Measurements from ENCODE around the gene WBP1.
A peak's percentile ranks its signal among the peaks of the same experiment; 100 is the strongest.

WBP1 gene

DNA sequence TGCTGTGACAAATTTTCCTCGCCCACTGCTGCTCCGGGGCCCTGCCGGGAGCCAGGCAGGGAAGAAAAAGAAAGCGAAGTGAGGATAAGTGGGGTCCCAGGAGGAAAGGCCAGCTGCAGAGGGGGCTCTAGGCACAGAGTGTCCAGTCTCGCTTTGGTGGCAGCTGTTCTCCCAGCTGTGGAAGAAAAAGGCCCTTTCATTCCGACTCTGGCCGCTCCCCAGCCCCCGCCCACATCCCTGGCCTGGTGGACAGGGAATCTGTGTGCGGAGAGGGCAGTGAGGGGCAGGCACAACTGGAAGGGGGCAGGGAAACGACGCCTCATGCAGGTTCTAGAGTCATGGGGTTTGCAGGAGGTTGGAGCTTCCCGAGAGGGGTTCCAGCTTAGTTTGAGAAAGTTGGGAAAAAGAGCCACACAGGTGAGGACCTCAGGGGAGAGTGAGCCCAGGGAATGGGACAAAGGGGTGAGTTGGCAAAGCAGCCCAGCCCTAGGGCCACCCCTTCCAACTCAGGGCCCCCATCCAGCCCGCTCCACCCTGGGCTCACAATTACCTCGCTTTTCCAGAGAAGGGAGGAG lies 18.3 kb upstream of the WBP1 start:
- peak overlapping the region; percentile 85 for H3K4me2 ChIP-seq (ENCODE audit: insufficient read depth, low read length)
- H3K9ac ChIP-seq (ENCODE audit: low read depth, low read length), result peak overlapping the region; percentile 77
- TF ChIP-seq, protein P1, sequence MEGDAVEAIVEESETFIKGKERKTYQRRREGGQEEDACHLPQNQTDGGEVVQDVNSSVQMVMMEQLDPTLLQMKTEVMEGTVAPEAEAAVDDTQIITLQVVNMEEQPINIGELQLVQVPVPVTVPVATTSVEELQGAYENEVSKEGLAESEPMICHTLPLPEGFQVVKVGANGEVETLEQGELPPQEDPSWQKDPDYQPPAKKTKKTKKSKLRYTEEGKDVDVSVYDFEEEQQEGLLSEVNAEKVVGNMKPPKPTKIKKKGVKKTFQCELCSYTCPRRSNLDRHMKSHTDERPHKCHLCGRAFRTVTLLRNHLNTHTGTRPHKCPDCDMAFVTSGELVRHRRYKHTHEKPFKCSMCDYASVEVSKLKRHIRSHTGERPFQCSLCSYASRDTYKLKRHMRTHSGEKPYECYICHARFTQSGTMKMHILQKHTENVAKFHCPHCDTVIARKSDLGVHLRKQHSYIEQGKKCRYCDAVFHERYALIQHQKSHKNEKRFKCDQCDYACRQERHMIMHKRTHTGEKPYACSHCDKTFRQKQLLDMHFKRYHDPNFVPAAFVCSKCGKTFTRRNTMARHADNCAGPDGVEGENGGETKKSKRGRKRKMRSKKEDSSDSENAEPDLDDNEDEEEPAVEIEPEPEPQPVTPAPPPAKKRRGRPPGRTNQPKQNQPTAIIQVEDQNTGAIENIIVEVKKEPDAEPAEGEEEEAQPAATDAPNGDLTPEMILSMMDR (IDR thresholded peaks at IDR 0.05; ENCODE audit: borderline replicate concordance, extremely low read depth, low read length, poor library complexity, severe bottlenecking), result no peak
- TF ChIP-seq EZH2 (IDR thresholded peaks at IDR 0.05; ENCODE audit: borderline replicate concordance, low read depth, low read length, severe bottlenecking), result no peak
- H4K20me1 ChIP-seq (ENCODE audit: insufficient read depth, low read length), result no peaks in the 10 kb centered on the region
- peak overlapping the region; percentile 86 for H2AFZ ChIP-seq (ENCODE audit: low read depth, low read length)
- no peak for DNase-seq
- H3K27ac ChIP-seq (ENCODE audit: low read length), result peak overlapping the region; percentile 84
- no peak for ATAC-seq (ENCODE audit: insufficient read depth, low read depth)
- H3K4me3 ChIP-seq (ENCODE audit: low read depth in 1 of 2, low read length in 2 of 2), result peak overlapping the region; percentile 18 to 70; a peak in 3 of 4 replicates
- no peaks in the 10 kb centered on the region for H3K9me3 ChIP-seq (ENCODE audit: insufficient read depth, low read length, severe bottlenecking)
- peaks cover 5% of the 10 kb centered on the region; the same call in 1 of the 2 replicates for H3K79me2 ChIP-seq (ENCODE audit: insufficient read depth, low read length)
- peaks cover 41% of the 10 kb centered on the region for H3K4me1 ChIP-seq (ENCODE audit: insufficient read depth, low read length)
- peaks cover 4% of the 10 kb centered on the region for H3K27me3 ChIP-seq (ENCODE audit: insufficient read depth, low read length, poor library complexity)
- no peaks in the 10 kb centered on the region for H3K36me3 ChIP-seq (ENCODE audit: insufficient read depth, low read length)

DNA sequence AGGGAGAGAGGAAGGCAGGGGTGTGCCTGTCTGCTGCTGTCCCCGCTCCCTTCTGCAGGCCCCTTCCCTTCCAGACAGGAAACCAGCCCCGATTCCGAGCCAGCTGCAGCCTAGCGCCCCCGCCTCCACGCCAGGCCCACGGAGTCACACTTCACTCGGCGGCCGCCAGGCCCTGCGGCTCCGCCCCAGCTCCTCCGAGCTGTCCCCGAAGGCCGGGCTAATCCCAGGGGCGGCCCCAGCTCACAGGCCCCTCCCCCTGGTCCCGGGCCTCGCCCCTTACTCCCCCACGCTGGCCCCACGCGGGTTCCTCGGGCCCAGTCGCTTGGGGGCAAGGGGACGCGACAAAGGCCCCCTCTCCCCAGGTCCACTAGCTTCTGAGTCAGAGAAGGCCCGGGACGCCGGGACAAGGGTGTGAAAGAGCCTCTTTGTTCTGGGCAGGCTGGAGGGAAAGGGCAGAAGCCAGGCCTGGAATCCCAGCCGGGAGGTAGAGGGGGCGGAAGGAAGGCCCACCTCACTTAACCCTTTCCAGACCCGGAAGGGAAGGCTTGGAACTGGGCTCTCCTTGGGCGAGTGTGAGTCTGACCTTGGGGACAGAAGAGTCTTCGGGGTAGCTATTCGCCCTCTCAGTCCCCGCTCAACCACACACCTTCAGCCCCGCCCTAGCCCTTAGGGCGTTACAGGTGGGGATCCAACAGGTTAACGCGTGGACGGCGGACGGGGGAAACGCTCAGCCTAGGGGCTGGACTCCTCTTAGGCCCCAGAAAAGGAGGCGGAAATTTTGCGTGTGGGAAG lies 17.7 kb upstream of the WBP1 start:
- H3K4me3 ChIP-seq (ENCODE audit: low read depth in 1 of 2, low read length in 2 of 2), result peak overlapping the region; percentile 18 to 70; a peak in 3 of 4 replicates
- H3K4me1 ChIP-seq (ENCODE audit: insufficient read depth, low read length), result peaks cover 41% of the 10 kb centered on the region
- H3K9me3 ChIP-seq (ENCODE audit: insufficient read depth, low read length, severe bottlenecking), result no peaks in the 10 kb centered on the region
- peak overlapping the region; percentile 77 for H3K9ac ChIP-seq (ENCODE audit: low read depth, low read length)
- H3K27ac ChIP-seq (ENCODE audit: low read length), result peak overlapping the region; percentile 84
- peaks cover 4% of the 10 kb centered on the region for H3K27me3 ChIP-seq (ENCODE audit: insufficient read depth, low read length, poor library complexity)
- peak overlapping the region; percentile 86 for H2AFZ ChIP-seq (ENCODE audit: low read depth, low read length)
- ATAC-seq (ENCODE audit: insufficient read depth, low read depth) (peak; percentile 99), DNase-seq (peak; percentile 91)
- no peaks in the 10 kb centered on the region for H3K36me3 ChIP-seq (ENCODE audit: insufficient read depth, low read length)
- H4K20me1 ChIP-seq (ENCODE audit: insufficient read depth, low read length), result no peaks in the 10 kb centered on the region
- H3K79me2 ChIP-seq (ENCODE audit: insufficient read depth, low read length), result peaks cover 5% of the 10 kb centered on the region; the same call in 1 of the 2 replicates
- H3K4me2 ChIP-seq (ENCODE audit: insufficient read depth, low read length), result peak overlapping the region; percentile 85
- TF ChIP-seq, protein P1 (IDR thresholded peaks at IDR 0.05; ENCODE audit: borderline replicate concordance, extremely low read depth, low read length, poor library complexity, severe bottlenecking), result peak; percentile 51
- no peak for TF ChIP-seq EZH2 (IDR thresholded peaks at IDR 0.05; ENCODE audit: borderline replicate concordance, low read depth, low read length, severe bottlenecking)

DNA sequence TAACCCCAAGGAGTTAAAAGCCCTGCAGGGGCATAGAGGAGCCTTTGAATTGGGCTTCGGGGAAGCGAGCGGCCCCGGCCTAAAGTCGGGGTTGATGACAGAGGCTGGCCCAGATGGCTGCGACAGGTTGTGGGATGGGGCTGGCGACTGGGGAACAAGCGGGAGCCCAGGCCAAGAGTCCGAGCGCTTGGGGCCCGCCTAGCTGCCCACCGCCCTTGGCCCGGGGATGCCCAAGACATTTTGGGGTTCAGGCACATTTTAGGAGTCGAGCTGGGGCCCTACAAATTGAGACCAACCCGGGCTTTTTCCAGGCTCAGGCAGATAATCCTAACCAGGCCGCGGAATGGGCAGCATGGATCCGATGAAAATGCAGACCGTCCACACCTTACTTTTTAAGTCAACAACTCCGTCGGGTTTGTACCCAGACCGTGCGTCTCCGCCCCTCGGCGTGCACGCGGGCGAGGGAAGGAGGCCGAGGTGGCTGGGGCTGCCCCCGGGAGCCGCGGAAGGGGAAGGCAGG lies 17.0 kb upstream of the WBP1 start:
- Histone ChIP-seq H2AFZ (ENCODE audit: low read depth, low read length) (peak overlapping the region; percentile 86), H3K9ac (ENCODE audit: low read depth, low read length) (peak overlapping the region; percentile 77; the same call in 1 of the 2 replicates), H3K4me2 (ENCODE audit: insufficient read depth, low read length) (peak overlapping the region; percentile 85), H3K27ac (ENCODE audit: low read length) (no peak overlapping the region), H3K36me3 (ENCODE audit: insufficient read depth, low read length) (no peaks in the 10 kb centered on the region), H3K9me3 (ENCODE audit: insufficient read depth, low read length, severe bottlenecking) (no peaks in the 10 kb centered on the region), H3K4me1 (ENCODE audit: insufficient read depth, low read length) (peaks cover 41% of the 10 kb centered on the region), H3K79me2 (ENCODE audit: insufficient read depth, low read length) (peaks cover 5% of the 10 kb centered on the region; the same call in 1 of the 2 replicates), H3K27me3 (ENCODE audit: insufficient read depth, low read length, poor library complexity) (peaks cover 4% of the 10 kb centered on the region), H4K20me1 (ENCODE audit: insufficient read depth, low read length) (no peaks in the 10 kb centered on the region), H3K4me3 (ENCODE audit: low read depth in 1 of 2, low read length in 2 of 2) (no peak overlapping the region)
- no peak for ATAC-seq (ENCODE audit: insufficient read depth, low read depth)
- TF ChIP-seq, protein P1 (IDR thresholded peaks at IDR 0.05; ENCODE audit: borderline replicate concordance, extremely low read depth, low read length, poor library complexity, severe bottlenecking), result no peak
- DNase-seq, result no peak
